SH-SY5Y (cell line): Measurements from ENCODE around the gene ABTB1.

ENCODE experiments used
- GATA2 ChIP-seq: IDR thresholded peaks from 2 replicates; pipeline ENCODE4 v1.6.1; 2011; ENCODE audit warnings: mild to moderate bottlenecking, low read depth, low read length
- GATA3 ChIP-seq: IDR thresholded peaks from 2 replicates; pipeline ENCODE4 v1.6.1; 2011; ENCODE audit warnings: low read depth, mild to moderate bottlenecking, low read length, moderate library complexity

DNA sequence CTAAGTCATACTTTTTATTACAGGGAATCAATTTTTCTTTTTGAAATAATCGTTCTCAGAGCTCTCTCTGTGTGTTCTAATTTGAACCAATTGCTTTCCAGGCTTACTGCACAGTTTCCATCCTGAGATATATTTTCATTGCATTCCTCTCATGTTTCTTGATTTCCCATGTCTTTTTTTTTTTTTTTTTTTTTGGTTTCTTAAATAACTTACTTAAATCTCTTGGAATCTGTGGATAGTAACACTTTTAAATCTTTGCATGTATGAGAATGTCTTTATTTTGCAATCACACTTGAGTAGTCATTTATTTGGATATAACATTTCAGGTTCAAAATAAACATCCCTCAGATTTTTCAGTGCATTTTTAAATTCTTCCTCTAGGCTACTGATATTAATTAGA is 14.5 kb upstream of the ABTB1 start:
- no peak for TF ChIP-seq GATA2
- no peak for TF ChIP-seq GATA3
